KOPT-K1 (cell line): ENCODE measurements around the gene CDK8.

Source experiments
- H3K27ac ChIP-seq: fragments of 200-600 bp; sonication (generic); 2 replicates; pipeline ENCODE4 v1.5.1; 2016; ENCODE audit warnings: antibody characterized with exemption, mild to moderate bottlenecking, low read depth, low read length; ENCODE audit not compliant: poor library complexity, severe bottlenecking
- H3K36me3 ChIP-seq: fragments of 200-600 bp; sonication (generic); 2 replicates; pipeline ENCODE4 v1.5.1; 2017; ENCODE audit warnings: antibody characterized with exemption, mild to moderate bottlenecking, low read length, moderate library complexity; ENCODE audit not compliant: insufficient read depth
- H3K9me3 ChIP-seq: fragments of 200-600 bp; sonication (generic); 2 replicates; pipeline ENCODE4 v1.5.1; 2017; ENCODE audit warnings: antibody characterized with exemption, low read length, mild to moderate bottlenecking; ENCODE audit not compliant: insufficient read depth, poor library complexity, severe bottlenecking

The CDK8 gene

DNA sequence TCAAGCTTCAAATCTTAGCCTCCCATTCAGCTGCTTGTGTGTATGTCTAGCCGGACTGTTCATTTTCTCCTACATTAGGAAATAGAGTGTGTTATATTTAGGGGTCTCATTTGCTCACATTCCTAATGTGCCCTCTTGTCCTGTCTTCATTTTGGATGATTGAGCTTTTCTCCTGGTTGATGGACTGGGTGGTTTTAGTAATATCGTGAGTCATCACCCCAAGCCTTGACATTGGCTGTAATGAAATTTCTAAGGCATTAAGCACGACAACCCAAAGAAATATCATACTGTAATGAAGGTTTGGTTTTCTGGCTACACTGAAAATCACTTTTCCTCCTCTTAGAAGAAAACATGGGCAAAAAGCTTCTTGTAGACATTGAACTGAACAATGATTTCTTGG, 192.8 kb downstream of the CDK8 start:
- Histone ChIP-seq H3K9me3 (no peaks in the 10 kb centered on the region), H3K27ac (no peak overlapping the region), H3K36me3 (no peaks in the 10 kb centered on the region)

DNA sequence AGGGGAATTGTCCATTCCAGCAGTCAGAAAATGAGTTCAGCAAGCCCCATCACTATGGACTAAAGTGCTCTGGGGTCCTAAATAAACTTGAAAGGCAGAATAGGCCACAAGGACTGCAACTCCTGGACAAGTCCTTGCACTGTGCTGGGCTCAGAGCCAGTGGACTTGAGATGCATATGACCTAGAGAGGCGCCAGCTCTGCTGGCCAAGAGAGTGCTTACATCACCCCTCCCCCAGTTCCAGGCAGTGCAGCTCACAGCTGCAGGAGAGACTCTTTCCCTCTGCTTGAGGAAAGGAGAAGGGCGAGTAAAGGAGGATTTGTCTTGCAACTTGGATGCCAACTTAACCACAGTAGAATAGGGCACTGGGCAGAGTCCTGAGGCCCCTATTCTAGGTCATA, 194.1 kb downstream of the CDK8 start:
- H3K9me3 ChIP-seq = no peaks in the 10 kb centered on the region
- no peaks in the 10 kb centered on the region for H3K36me3 ChIP-seq
- H3K27ac ChIP-seq = no peak overlapping the region

DNA sequence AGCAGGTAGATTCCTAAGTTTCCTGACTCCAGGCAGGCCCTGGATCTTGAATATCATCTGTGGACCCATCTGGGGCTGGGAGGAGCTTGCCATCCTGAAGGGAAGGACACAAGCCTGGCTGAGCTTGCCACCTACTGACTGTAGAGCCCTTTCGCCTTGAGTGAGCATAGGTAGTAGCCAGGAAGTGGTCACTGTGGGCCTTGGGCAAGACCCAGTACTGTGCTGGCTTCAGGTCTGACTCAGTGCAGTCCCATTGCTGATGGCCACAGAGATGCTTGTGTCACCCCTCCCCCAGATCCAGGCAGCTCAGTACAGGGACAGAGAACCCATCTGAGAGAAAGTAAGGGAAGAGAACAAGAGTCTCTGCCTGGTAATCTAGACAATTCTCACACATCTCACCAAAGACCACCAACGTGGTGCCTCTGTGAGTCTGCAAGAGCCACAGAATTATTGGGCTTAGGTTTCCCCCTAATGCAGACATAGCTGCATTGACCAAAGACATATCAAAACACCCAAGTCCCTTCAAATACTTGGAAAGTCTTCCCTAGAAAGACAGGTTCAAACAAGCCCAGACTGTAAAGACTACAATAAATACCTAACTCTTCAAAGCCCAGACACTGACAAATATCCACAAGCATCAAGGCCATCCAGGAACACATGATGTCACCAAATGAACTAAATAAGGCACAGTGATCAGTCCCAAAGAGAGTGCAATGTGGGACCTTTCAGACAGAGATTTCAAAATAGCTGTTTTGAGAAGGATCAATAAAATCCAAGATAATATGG, 195.3 kb downstream of the CDK8 start:
- Histone ChIP-seq H3K36me3 (no peaks in the 10 kb centered on the region), H3K27ac (no peak overlapping the region), H3K9me3 (no peaks in the 10 kb centered on the region)
